ENCODE results near the gene PLCB4.

DNA sequence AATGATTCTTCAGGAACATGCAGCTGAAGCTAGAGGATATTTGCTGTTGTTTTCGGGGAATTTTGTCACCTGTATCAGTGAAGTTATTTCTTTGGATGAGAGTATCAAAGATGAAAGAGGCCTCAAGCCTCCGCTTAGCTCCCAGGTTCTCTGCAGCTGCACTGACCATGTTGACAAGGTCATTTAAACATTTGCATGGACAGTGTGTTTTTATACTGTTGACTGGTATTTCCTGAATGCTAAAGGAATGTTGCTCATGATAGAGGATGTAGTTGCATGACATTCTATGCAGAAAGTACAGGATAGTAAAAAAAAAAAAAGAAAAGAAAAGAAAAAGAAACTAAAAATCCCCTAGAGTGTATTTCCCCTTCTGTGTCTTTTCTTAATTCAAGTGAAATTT, 279.9 kb downstream of the PLCB4 start:
- TF ChIP-seq CTCF (conservative IDR thresholded peaks at IDR 0.05 in 1 of 2, IDR thresholded peaks at IDR 0.05 in 1 of 2; ENCODE audit: low read depth in 1 of 2, low read length in 2 of 2) (no peak), EZH2 (IDR thresholded peaks at IDR 0.05; ENCODE audit: low read length, missing control alignments) (no peak)

All from fibroblast of lung (primary cell).